HG03175 (cell line): ENCODE results near the gene CC2D2B.
"Not testable (repeated sequence)": the region's sequence is repeated elsewhere in the genome, so short reads cannot be mapped to it uniquely, and the experiment has no call there.

Experiments used
- ATAC-seq: cut with Tn5 transposase; IDR thresholded peaks from one replicate; pipeline ENCODE4 v1.9.1; 2021; ENCODE audit warnings: mild to moderate bottlenecking, moderate library complexity; ENCODE audit not compliant: unreplicated experiment

The CC2D2B gene

DNA sequence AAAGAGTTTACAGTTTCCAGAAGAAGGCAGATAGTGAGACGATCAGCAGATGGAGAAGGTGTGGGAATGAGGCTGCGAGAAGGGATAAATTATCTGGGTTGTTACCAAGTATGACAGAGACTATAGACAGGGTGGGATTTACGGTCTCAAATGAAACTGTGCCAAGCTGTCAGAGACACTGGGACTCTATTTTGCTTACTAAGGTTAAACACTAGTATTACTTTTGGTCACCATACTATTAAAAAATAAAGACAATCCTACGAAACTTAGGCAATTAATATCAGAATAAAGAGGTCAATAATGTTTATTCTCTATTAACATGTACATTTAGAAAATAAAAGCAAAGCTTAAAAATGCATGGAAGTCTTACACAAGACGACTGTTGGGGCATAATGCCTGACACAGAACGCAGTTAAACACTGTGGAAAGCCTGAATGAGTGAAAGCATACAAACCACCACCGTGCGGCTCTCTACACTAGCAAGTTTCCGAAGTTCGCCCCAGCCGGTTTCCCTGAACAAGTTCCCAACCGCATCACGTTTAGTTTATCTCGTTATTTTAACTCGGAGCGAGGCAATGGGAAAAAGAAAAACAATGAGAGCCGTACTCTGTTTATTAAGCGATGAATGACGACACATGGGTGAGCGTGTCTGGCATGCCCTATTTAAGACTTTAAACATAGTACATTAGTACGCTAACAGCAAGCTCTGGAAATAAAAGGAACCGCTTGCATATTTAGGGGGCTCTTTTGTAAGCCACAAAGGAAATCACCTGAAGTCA is 909 bp upstream of the CC2D2B start:
- peak; percentile 36 for ATAC-seq

DNA sequence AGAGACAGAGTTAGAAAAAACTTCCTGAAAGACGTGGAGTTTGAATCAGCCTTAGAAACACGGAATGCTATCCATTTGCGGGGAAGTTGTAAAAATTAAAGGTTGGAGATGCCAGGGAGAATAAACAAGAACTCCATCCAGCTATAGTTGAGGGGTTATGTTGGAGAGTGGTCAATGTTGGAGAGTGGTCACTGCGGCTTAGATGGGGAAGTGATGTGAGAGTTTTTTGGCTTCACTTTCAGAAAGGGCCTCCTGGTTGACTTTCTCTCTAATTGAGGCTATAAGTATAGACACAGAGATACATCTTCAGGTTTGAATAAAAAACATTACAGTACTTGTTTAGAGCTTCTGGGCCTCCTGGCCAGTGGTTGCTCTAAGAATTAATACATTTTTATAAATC is 675 bp downstream of the CC2D2B start:
- no peak for ATAC-seq

DNA sequence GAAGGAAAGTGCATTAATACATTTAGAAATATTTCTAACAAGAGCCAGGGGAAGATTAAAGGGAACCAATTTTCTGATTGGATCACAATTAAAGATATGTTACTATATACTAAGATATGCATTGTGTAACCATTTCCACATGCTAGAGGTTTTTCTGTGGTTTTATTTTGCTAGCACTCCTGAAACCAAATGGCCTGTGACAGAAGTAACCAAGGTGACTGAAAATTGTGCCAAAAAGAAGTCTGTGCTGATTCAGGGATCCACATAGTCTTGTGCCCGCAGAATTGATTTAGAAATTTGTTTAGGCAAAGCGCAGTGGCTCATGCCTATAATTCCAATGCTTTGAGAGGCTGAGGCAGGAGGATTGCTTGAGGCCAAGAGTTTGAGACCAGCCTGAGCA is 1.8 kb downstream of the CC2D2B start:
- ATAC-seq, result no peak

DNA sequence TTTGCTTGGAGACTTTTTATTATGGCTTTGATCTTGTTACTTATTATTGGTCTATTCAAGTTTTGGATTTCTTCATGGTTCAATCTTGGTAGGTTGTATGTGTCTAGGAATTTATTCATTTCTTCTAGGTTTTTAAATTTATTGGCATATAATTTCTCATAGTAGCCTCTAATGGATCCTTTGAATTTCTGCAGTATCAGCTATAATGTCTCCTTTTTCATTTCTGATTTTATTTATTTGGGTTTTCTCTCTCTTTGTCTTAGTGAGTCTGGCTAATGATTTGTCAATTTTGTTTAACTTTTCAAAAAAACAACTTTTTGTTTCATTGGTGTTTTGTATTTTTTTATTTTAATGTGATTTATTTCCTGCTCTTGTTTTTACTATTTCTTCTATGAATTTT is 8.3 kb downstream of the CC2D2B start:
- ATAC-seq, result not testable (repeated sequence)

DNA sequence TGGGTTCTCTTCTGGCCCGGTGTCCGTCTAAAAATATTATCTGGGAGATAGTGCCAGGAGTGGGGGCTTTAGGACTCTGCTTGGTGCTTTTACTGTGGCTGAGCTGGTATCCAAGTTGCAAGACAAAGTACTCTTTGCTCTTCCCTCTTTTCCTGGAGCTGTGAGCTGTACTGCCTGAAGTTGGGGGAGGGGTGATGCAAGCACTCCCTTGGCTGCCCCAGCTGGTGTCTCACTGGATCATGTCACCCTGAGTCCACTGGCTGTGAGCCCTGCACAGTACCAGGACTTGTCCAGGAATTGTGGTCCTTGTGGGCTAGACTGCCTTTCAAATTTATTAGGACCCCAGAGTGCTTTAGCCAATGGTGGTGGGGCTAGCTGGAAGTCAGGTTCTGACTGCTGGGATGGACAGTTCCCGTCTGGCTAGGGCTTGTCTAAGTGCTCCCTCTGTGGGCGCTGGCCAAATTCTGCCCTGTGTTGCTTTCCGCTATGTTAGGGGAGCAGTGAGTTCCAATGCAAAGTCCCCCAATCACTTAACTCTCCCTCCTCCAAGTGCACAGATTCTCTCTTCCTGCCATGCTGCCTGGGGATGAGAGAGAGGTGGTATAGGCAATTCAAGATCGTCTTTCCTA is 13.1 kb downstream of the CC2D2B start:
- ATAC-seq, result no peak

DNA sequence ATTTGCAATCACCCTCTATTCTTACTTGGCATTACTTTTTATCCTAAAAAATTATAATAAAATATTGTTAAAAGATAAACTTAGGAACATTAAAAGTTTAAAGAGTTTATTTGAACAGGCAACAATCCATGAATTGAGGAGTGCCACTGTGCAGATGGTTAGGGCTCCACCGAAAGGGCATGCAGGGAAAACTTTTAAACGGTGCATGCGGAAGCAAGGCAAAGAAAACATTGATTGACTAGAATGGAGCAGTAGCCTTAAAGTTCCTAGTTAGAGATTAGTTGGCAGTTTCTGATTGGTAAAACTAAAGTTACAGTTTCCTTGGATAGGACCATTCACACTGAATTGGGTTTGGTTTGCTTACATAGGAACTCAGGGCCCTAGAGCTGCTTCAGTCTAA is 17.3 kb downstream of the CC2D2B start:
- ATAC-seq, result no peak

DNA sequence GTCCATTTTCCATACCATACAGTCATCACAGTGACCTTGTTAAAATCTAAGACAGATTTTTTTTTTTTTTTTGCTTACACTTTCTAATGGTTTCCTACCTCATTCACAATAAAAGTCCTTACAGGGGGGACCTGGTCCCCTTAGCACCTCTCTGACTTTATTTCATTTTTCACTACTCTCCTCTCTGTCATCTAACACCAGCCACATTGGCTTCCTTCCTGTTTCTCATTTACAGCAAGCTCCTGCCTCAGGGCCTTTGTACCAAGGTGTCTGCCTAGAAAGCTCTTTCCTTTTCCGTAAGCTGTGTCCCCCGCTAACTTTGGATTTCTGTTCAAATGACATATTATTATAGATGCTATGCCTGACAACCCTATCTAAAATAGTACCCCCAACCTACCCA is 27.7 kb downstream of the CC2D2B start:
- no peak for ATAC-seq

DNA sequence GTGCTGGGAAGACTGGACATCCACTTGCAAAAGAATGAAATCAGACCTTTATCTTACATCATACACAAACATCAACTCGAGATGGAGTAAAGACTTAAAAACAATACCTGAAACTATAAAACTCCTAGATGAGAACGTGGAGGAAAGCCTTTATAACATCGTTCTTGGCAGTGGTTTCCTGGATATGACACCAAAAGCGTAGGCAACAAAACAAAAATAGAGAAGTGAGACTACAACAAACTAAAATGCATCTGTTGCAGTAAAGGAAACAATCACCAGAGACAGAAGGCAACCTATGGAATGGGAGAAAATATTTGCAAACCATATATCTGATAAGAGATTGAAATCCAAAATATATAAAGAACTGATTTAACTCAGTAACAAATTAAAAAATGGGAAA is 33.3 kb downstream of the CC2D2B start:
- no peak for ATAC-seq

DNA sequence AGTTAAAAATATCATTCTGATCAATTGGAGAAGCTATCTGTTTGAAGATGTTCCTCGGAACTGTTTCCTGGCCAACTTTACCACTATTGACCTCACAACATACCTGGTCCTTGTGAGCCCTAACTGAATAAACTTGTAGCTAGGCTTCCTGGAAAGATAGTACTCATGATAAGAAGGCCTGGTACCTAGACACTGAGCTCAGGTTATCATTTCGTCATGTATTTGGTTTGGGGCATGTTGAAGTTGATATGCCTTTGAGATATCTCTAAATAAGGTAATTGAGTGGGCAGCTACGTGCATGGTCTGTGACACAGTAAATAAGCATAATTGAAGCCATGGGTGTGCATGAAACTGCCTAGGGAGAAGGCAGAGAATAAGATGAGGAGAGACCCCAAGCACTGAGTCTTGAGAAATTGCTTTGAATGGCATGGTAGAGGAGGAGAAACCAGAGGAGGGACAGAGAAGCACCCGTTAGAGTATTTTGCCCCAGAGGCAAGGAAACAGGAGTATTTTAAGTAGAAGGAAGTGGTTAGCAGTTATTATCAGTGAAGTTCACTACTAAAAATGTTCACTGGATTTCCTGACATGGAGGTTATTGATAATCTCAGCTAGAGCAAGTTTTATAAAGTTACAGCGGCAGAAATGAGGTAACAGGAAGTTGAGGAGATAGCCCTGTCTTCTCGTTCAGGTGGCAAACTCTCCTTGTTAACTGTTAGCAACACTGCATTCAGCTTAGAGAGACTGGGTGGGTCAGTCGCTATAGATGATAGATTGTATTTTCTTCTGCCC is 55.6 kb downstream of the CC2D2B start:
- ATAC-seq, result peak; percentile 41

DNA sequence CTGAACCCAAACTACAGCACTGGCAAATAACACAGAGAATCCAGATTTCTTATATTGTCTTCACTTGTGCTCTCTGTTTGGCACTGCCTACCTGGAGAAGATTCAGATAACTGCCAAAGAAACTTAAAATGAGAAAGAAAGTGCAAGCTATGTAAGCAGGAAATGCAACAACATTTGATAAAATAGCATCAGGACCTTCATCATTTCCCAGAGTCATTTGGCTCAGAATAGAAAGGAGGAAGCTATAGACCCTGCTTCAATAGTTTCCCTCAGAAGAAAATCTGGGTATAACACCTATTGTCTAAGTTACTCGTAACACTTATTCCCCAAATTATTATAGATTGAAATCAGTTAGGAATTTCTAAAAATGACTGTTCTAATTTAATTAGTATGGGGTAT is 56.2 kb downstream of the CC2D2B start:
- no peak for ATAC-seq

DNA sequence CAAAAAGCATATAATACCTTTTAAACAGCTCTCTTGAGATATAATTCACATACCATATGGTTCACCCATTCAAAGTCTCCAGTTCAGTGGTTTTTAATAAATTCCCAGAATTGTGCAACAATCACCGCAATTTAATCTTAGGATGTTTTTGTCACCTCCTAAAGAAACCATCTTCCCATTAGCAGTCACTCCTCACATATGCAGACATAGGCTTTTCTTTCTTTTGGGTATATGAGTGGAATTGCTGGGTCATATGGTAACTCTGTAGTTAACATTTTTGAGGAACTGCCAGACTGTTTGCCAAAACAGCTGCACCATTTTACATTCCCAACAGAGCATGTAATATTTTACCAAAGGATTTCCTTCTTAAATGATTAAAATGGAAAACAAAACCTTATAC is 57.0 kb downstream of the CC2D2B start:
- ATAC-seq, result no peak

DNA sequence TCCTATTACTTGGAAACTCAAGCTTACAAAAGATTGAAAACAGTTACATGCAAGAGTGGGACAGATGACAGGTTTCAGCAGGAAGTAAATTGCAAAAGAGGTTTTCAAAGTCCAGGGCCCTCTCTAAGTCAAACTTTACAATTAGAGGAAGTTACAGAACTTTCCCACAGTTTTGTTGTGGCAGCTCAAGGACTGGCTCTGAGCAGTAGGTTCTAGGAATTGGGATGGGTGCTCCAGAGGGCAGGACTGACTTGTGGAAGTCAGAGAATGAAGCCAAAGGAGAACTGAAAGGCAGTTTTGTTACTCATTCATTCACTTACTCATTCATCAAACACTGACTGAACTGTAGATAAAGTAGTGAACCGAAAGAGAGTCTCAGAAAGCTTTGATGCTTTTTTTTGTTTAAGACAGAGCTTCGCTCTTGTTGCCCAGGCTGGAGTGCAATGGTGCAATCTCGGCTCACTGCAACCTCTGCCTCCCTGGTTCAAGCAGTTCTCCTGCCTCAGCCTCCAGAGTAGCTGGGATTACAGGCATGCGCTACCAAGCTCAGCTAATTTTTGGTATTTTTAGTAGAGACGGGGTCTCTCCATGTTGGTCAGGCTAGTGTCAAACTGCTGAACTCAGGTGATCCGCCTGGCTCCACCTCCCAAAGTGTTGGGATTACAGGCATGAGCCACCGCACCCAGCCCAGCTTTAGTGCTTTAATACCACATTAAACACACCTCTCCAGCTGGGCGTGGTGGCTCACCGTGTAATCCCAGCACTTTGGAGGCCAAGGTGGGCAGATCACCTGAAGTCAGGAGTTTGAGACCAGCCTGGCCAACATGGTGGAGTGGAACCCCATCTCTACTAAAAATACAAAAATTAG is 68.8 kb downstream of the CC2D2B start:
- ATAC-seq, result no peak

DNA sequence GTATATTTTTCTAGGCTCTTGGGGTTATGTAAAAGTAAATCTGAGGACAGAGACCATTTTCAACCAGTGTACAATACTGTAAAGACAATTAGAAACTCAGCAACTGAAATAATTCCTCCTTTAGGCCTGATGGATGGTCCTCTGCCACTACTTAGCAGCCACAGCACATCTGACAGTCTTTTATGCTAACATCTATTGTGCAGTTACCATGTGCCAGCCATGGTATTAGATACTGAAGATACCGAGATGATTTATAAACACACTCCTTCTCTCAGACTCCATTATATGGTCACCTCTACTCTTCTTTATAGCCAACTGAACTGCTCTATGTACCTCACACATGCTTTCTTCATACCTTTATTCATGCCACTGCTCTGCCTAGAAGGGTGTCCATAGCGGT is 74.4 kb downstream of the CC2D2B start:
- no peak for ATAC-seq

DNA sequence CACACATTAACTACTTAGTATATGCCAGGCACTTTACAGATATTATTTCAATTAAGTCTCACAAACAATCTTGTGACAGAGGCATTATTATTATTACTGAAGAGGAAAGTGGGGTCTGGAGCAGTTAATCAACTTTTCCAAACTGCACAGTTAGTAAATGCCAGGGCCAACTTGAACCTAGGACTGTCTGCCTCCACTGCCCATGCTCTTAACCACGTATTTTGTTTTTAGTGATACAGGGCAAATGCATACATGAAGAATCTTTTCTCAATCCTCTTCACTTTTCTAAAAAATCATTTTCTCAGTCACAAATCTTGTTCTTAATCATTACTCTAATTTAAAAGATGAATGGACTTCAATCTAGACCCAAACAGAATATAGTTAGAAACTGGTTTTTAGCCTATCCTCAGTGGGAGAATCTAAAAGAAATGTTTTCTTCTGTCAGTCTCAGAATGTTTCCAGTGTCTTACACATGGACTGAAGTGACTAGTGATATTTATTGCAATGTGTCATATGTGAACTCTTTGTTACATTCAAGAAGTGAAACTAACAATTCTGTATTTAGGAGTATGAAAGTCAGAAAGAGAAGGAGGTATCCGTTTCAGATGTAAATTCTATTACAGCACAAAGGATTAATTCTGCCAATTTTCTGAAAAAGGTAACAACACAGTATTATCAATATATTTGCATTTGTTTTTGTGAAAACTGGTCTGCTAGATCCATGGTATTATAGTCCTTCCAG is 80.1 kb downstream of the CC2D2B start:
- ATAC-seq, result peak; percentile 67

DNA sequence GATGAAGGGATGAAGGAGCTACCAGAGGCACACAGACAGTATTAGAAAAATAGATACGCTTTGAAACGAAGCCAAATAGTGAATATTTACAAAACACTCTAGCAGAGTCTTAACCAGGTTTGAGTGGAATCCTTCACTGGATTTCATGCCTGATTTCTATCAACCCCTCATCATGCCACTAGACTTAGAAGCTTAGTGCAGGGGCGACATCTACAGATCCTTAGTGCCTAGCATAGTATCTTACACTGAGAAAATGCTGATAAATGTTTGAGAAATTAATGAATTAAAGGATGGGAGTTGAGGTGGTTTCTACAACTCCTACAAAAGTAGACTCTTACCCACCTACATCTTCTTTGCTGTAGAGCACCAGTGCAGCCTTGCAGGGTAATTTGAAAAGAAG is 80.9 kb downstream of the CC2D2B start:
- no peak for ATAC-seq

DNA sequence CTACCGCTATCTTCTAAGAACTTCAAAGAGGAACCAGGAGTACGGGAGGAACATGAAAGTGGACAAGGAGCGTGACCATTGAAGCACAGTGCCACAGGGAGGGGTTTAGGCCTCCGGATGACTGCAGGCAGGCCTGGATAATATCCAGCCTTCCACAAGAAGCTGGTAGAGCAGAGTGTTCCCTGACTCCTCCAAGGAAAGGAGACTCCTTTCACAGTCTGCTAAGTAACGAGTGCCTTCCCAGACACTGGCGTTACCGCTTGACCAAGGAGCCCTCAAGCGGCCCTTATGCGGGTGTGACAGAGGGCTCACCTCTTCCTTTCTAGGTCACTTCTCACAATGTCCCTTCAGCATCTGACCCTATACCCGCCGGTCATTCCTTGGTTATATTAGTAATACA is 86.6 kb downstream of the CC2D2B start:
- ATAC-seq, result not testable (repeated sequence)

DNA sequence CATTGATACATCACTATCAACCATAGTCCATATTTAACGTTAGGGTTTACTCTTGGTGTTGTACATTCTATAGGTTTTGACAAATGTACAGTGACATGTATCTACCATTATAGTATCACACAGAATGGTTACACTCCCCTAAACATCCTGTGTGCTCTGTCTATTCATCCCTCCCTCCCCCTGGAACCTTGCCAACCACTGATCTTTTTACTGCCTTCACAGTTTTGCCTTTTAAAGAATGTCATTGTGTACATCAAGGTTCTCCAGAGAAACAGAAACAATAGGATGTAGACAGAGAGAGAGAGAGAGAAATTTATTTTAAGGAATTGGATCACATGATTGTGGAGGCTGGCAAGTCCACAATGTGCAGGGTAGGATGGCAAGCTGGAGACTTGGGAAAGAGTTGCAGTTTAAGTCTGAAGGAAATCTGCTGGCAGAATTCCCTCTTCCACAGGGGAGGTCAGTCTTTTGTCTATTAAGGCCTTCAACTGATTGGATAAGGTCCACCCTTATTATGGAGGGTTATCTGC is 90.5 kb downstream of the CC2D2B start:
- no peak for ATAC-seq

DNA sequence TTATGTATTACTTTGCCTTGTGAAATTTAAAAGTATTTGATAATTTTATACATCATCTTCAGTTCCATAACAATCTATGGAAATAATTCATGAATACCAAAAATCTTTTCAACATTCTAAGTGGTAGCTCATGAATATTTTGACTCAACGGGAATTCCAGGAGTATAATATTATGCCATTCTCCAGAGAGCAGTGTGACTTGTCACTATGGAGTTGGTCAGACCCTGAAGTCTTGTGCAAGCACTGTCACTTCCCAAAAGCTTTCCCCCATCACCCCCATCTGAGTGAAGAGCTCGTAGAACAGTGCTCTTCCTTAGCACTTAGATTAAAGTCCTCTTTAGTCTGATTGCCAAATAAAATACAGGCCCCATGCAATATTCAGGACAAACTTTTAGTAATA is 106.2 kb downstream of the CC2D2B start:
- ATAC-seq, result no peak

DNA sequence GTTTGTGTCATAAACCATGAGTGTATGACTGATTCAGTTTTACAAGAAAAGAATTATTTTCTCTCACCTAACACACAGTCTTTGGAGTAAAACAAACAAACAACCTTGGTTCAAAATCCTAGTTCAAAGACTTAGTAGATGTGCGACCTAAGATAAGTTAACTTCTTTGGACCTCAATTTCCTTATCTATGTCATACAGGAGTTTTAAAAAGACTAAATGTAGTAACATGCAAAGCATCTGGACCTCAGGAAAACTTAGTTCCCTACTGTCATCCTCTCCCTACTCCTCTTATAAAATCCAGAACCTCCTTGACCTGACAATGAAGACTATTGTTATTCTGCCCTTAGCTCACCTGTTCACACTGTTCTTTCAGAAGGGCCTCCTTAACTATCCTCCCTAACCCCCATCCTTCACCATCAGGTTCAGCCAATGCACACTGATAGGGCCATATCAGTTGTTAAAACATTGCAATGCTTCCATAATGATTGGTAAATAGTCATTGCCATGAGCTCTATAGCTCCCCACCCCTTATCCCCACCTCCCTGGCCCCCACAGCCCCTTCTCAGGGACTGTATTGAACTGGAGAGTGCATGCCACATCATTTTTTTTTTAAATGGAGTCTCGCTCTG is 106.8 kb downstream of the CC2D2B start:
- ATAC-seq, result no peak
